Skeletal muscle cell (primary cell): ENCODE data around the gene KIRREL3.

Experiments used
- DNase-seq: peaks from one replicate; pipeline ENCODE4 v3.0.0-alpha.2; 2010; ENCODE audit warnings: low read depth
- H3K4me3 ChIP-seq: 2 replicates; pipeline ENCODE4 v1.5.1; 2011; ENCODE audit warnings: low read depth, mild to moderate bottlenecking, control low read depth, low read length, moderate library complexity

The KIRREL3 gene

DNA sequence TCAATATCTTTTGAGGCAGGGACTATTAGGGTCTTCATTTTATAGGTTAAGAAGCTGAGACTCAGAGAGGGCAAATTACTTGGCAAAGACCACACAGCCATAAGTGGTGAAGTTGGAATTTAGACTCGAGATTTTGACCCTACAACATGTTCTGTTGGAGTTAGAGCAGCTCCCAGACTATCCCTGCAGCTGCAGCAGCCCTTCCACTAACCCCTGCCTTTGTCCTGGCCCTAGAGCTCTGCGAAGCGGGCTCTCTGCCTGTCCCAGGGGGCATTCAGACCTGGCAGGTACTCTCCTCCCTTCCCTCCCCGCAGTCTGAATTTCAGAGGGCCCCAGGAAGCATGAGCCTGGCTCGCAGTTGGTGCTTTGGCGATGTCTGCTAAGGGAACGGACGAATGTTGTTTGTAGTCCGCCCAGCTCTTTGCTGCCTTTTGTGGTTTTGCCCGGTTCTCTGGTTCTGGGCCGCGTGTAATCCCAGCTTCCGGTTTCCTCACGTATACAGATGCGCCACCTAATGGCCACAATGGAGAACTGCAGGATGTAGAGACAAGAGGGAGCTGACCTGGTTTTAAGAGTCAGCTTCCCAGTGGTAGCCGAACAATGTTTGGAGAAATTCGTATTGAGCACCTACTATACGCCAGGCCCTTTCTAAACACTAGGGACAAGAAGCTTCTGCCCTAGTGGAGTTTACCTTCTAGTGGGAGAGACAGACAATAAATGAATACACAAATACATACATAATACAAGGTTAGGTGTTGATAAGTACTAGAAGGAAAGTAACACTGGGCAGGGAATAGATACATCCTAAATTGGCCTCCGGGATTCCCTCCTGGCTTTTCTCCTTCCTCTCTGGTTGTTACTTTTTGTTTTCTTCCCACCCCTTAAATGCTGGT, 519.9 kb downstream of the KIRREL3 start:
- peak overlapping the region; percentile 3 for H3K4me3 ChIP-seq
- peak; percentile 56 for DNase-seq

DNA sequence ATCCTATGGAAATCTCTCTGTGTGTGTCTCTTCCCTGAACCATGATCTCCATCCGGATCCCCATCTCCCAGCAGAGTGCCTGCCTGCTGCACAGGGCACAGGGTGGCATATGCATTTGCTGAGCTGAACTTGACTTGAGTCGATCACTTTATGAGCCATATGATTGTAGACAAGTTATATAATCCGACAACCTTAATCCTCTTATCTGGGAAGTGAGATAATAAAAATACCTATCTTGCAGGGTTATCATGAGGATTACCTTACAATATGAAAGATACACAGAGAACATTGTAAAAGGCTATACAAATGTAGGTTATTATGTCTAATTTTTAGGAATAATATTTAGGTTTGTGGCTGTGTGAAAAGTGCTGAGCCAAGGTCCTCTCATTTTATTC, 520.6 kb downstream of the KIRREL3 start:
- H3K4me3 ChIP-seq, result no peak overlapping the region
- no peak for DNase-seq

DNA sequence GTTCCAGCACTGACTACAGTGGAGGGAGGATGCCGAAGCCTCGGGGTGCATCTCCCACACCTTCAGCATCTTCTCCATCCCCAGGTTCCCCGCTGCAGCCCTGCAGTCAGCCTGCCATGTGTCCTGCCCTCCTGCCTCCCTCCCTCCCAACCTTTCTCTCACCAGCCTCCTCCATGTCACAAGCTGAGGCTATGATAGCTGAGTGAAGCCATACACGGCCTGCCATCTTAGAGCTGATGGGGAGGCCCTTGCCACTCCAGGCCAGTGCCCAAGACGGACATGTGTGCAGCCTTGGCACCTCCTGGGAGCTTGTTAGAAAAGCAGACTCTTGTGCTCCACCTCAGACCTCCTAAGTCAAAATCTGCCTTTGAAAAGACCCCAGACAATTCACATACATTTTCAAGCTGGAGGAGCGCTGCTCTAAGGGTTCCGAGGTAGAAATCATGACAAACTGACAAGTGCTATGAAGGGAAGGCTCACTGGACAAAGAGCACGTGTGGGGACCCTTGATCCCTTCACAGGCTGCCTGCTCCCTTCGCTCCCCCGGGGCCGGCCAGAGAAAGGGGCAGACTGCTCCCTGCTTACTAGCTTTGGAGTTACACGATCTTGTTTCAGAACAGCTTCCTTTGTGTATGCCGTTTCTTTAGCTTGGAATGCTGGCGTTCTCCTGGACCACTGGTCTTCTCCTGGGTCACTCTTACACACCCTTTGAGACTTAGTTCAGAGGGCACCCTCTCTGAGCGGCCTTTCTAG, 521.2 kb downstream of the KIRREL3 start:
- no peak overlapping the region for H3K4me3 ChIP-seq
- no peak for DNase-seq

DNA sequence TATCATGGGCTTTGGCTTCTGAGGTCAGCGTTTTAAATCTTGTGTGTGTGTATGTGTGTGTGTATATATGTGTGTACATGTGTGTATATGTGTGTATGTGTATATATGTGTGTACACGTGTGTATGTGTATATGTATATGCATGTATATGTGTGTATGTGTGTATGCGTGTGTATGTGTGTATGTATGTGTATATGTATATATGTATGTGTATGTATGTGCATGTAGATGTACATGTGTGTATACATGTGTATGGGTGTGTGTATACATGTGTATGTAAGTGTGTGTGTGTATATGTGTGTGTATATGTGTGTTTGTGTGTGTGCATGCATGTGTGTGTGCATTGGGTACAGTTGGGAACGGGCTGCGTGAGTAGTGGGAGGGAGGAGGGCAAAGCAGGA, 522.1 kb downstream of the KIRREL3 start:
- DNase-seq, result no peak

DNA sequence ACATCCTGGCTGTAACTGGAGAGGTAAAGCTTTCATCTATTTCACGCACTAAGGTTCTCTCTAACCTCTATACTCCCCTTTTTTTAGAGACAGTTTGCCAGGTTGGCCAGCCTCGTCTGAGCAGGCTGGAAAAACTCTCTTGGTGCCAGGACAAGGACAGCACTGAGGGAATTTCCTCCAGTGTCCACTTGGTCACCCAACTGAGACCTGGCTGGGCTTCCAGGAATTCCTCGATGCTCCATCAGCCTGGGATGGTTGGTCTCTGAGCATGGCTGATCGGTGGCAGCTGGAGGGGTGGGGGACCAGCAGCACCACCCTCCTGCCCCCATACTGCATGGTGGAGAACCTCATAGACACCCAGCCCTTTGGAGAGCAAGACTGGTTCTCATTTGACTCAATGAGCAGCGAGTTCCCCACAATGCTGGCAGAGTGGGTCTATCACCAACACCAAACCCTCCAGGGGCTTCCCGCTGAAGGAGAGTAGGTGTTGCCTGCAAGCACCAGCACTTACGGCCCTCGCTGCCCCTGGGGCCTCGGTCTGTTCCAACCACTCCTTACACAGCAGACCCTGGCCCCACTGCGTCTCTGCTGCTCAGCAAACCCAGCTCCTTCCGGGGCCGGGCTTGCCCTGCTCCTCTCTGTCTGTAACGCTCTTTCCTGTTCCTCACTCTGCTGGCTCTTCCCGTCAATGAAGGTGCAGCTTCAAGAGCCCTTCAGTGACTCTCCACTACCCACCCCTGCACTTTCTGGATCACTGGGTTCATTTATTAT, 522.9 kb downstream of the KIRREL3 start:
- DNase-seq, result no peak
- no peak overlapping the region for H3K4me3 ChIP-seq

More for the DNA sequence above, 522.1 kb downstream of the KIRREL3 start:
- no peak overlapping the region for H3K4me3 ChIP-seq

DNA sequence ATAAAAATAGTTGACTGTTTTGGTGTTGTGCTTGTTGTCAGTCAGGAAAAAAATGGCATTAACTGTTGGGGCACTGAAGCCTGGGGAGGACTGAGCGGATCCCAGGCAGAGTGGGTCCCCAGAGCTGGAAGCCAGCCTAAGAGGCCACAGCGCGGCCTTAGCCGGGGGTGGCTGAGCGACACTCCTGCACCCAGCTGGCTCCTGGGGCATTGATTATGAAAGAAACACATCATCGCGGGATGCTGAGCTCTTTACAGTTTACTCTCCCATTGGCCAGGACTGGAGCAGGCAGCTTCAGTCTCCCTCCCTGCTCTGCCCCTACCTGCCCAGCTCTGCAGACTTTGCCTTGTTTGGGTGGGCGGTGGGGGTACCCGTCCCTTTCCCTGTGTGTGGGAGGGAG, 523.6 kb downstream of the KIRREL3 start:
- DNase-seq, result no peak
- H3K4me3 ChIP-seq, result no peak overlapping the region

DNA sequence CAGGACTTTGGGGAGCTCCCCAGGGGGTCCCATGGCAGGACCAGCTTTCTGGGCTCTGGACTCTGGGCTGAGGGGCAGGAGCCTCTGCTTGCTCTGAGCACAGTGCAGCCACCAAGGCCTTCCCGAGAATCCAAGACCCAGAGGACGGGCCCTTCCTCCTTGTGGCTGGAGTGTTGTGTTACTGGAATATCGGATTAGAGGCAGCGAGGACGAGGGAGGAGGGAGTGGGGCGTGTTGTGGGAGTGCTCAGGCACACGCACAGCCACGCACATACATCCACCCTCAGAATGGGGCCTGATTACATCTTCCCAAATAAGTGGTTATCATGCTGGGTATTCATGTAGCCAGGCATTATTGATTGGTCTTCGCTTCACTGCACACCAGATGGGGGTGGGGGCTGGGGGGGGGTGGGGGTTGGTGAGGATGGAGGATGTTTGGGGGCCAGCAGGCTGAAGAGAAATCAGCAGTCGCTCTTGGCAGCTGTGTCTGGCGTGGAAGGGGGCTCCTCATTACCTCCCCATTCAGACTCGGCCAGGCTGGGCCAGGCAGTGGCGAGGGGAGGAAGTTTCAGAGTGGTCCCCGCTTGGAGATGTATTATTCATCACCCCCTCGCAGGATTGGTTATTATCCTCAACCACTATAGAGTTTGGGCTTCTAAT, 524.2 kb downstream of the KIRREL3 start:
- no peak for DNase-seq
- no peak overlapping the region for H3K4me3 ChIP-seq

DNA sequence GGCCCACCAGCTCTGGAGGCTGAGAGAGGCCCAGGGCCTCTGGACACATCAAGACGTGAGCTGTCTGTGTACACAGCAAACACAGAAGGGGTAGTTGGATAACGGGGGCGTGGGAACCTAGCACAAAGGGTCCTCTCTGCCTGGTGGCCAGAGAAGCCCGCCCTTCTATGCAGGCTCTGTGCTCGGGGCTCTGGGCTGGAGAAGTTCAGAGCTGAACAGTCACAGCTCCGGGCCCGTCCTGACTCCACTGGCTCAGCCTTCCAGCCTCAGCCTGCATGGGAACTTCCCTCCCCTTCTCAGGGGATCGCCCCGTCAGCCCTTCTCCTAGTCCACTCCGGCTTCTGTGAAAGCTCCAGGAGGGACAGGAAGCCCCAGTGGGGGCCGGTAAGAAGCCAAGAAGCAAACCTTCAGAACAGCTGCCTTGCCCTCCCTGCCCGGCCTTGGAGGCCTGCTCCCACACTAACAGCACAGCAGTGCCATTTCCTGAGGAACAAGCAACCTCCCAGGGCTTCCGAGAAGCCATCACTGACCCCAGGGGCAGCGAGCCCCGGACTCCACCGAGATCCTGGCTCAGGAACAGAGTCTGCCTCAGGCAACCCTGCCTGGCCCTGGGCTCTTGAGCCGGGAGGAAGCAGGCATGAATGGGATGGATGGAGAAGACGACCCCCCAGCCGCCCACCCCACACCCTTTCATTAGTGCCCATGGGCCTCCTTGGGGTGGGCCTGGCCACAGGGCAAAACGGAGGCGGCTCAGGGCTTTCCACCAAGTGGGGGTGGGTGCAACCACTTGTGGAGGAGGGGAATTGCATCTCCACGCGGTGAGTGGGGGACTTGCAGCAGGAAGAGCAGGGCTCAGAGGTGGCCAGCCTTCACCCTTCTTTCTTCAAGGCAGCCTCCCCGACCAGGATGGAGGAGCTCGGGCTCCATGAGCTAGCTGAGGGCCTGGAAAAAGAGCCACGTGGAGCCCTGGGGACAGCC, 525.3 kb downstream of the KIRREL3 start:
- DNase-seq, result no peak
- H3K4me3 ChIP-seq, result no peak overlapping the region

DNA sequence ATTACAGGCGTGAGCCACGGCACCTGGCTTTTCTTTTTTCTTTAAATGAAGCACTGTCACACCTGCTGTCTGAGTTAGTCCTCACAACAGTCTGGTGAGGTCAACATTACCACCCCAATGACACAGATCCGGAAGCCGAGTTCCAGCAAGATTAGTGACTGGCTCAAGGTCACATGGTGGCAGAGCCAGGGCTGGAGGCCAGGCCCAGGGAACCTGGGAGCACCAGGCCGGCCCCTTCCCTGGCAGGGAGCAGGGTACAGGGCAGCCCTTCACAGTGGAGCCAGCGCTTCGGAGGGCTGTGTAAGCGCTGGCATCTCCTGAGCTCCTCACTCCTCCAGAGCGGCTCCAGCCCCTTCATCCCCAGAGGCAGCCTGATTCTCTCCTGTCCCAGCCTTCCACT, 526.4 kb downstream of the KIRREL3 start:
- H3K4me3 ChIP-seq, result no peak overlapping the region
- no peak for DNase-seq

DNA sequence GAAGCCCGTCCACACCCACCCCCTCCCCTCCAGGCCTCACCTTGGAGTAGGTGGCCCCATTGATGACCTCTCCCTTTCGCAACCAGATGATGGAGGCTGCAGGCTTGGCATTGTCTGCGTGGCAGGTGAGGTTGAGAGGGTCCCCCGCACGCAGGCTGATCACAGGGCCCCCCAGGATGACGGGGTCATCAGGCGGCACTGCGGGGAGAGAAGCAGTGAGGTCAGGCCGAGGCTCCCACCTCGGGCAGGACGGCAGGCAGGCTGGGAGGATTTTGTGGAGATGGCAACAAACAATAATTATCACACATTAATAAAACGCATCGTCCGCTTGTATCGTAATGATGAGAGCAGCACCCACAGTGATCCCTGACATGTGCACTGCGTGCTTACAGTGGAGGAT, 527.3 kb downstream of the KIRREL3 start:
- DNase-seq, result no peak

DNA sequence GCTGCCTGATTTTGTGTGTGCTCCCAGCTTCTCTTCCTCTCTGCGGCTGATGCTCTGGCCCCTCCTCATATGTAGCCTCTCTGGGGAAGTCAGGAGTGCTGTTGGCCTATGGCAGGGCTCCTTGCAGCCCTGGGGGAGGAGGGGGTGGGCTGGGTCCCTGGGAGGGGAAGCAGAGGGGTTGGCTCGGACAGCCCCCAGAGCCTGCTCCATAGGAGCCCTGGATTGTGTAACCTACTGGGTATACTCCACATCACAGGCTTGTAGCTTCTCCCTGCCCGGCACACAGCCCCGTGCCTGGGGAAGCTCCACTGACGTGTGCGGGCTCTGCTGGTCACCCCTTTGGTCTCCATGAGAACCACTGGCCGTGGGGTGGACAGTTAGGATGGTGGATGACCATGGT, 531.3 kb downstream of the KIRREL3 start:
- no peak overlapping the region for H3K4me3 ChIP-seq
- no peak for DNase-seq

More for the DNA sequence above, 527.3 kb downstream of the KIRREL3 start:
- H3K4me3 ChIP-seq, result no peak overlapping the region

DNA sequence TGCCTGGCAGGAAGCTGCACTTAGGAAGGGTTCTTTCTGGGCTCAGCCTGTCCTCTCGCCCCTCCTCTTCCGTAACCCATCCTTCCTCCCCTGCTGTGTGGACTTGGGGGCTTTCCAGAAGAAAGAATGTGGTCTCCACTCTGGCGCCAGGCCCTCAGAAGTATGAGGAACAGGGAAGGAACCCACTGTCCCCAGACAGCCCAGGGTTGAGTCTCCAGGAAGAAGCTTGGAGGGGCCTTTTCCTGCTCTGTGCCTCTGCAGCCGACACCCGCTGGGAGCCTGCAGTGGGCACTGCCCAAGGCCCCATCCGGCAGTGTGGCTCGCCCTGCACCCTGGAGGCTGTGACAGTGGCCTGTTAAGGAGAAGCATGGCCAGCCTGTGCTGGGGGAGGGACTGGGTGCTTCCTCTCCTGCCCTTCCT, 532.5 kb downstream of the KIRREL3 start:
- DNase-seq, result no peak
- no peak overlapping the region for H3K4me3 ChIP-seq

DNA sequence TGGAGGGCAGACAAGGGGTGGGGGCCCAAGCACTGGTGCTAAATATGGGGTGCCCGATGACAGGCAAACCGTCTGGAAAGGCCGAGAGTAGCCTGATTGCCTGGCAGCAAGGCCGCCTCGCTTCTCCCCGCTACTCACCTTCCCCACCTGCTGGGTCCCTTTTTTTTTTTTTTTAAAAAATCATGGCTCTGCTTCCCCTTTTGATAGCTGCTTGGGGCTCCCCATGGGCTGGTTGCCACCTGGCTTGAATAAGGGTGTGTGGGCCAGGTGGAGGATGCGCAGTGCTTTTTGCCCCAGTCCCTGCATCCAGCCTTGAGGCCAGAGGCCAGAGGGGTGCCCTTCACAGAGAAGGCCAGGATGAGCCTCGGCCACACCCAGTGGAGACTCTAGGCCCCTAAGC, 533.1 kb downstream of the KIRREL3 start:
- DNase-seq, result no peak

DNA sequence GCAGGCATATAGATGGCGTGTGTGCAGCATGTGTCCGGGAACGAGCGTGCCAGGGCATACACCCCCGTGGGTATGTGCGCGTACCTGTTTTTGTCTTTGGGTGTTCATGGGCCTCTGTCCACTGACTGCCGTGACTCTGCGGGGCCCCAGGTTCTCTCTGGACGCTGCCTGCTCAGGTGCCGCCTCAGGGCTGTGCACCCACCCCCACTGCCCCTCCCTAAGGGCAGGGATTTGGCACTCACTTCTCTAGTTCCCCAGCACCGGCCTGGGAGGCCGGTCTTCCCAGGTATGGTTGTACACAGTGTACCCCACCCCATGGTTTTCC, 533.6 kb downstream of the KIRREL3 start:
- no peak overlapping the region for H3K4me3 ChIP-seq
- DNase-seq, result no peak

More for the DNA sequence above, 533.1 kb downstream of the KIRREL3 start:
- H3K4me3 ChIP-seq, result no peak overlapping the region

DNA sequence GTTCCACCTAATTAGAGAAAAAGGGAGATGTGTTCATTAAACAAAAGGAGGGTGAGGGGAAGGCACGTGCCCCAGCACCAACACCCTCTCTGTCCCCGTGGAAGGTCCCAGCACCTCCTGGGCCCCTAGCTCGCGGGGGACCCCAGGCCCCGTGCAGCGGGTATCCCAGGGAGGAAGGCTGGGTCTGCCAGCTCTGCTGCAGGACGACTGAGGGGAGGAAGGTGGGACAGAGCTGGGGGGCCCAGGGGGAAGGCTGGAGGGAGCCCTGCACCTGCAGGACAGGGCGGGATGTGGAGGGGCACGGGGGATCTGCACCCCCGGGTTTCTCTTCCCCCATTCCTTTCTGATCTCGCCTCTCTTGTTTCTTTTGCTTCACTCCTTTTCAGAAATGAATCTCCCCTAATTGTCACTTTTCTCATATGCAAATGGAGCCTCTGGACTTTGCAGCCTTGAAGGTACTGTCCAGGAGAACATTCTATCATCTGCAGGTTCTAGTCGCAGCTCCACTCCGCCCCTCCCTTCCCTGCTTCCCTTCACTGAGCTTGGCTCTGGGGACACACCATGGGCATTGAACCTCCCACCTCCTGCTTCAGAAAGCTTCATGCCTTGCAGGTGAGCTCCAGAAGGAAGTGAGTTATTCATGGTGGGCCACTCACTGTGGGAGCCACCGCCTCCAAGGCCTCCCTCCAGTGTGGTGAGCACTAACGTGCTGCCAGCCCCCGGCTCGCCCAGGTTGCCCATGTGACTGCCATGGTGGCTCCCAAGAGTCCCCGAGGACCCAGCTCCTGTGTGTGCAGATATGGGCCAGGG, 534.1 kb downstream of the KIRREL3 start:
- no peak for DNase-seq
- no peak overlapping the region for H3K4me3 ChIP-seq

DNA sequence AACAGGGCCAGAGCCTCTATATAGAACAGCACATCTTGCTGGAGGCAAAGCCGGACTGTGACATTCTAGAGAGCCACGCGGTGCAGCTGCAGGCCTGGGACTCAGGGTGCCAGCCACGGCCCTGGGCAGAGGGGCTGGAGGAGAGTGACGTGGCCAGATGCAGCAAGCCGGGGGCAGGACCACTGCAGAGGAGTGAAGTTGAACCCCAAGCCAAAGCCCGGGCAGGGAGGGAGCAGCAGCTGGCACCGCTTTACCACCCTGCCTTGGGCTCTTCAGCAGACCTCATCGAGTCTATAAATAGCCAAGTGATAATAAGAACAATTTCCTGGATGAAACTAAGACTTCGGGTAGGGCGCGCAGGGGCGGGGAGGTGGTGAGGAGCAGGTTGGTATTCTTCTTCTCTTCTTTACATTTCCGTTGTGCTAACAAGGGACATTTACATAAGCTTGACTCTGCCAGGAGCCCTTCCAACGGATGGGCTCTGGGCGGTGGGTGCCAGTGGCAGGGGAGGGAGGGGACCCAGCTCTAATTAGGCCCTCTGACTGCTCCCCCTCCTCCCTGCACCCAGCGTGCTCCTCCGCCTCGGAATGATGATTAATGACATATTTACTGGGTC, 534.9 kb downstream of the KIRREL3 start:
- DNase-seq, result no peak
- no peak overlapping the region for H3K4me3 ChIP-seq

DNA sequence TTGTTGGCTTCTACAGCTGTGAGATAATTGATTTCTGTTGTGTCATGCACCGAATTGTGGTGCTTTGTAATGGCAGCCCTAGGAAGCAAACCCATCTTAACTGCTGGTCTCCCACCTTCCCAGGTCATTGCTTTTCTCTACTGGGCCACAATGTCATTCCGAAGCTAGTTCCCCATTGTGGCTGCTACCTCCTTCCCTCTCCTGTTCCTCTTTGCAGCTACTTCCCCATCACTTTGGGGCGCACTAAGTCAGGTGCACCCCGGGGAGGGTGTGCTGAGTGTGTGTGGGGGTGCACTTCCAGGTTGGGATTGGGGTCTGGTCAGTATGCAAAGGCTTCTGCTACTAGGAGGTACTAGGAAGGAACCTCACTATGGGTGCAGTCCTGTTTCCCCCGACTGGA, 535.8 kb downstream of the KIRREL3 start:
- DNase-seq, result no peak

More for the DNA sequence above, 535.8 kb downstream of the KIRREL3 start:
- H3K4me3 ChIP-seq, result no peak overlapping the region
